Neuronal stem cell (in vitro differentiated cells): Measurements from ENCODE around the gene ALAS2.

ENCODE experiments used
- DNase-seq: peaks from one replicate; pipeline ENCODE4 v3.0.0-alpha.2; 2013; ENCODE audit warnings: low spot score
- H2AFZ ChIP-seq: one replicate; pipeline ENCODE4 v1.6.1; 2013; ENCODE audit warnings: mild to moderate bottlenecking, low read length, inconsistent platforms
- H2AK5ac ChIP-seq: 2 replicates; pipeline ENCODE4 v1.6.1; 2013; ENCODE audit warnings: low read depth, mild to moderate bottlenecking, inconsistent platforms, low read length, moderate library complexity, mixed read lengths
- H2BK120ac ChIP-seq: 2 replicates; pipeline ENCODE4 v1.6.1; 2013; ENCODE audit warnings: low read depth, mild to moderate bottlenecking, inconsistent platforms, low read length, moderate library complexity, mixed read lengths
- H2BK12ac ChIP-seq: one replicate; pipeline ENCODE4 v1.6.1; 2013; ENCODE audit warnings: low read length, inconsistent platforms
- H2BK15ac ChIP-seq: 2 replicates; pipeline ENCODE4 v1.6.1; 2013; ENCODE audit warnings: mild to moderate bottlenecking, low read length, inconsistent platforms, mixed read lengths
- H2BK5ac ChIP-seq: one replicate; pipeline ENCODE4 v1.6.1; 2013; ENCODE audit warnings: inconsistent platforms, mild to moderate bottlenecking, low read length, moderate library complexity
- H3K14ac ChIP-seq: one replicate; pipeline ENCODE4 v1.6.1; 2013; ENCODE audit warnings: low read length, inconsistent platforms
- H3K18ac ChIP-seq: 2 replicates; pipeline ENCODE4 v1.6.1; 2013; ENCODE audit warnings: low read length, inconsistent platforms
- H3K23ac ChIP-seq: 2 replicates; pipeline ENCODE4 v1.6.1; 2013; ENCODE audit warnings: low read depth, mild to moderate bottlenecking, mixed read lengths, low read length, inconsistent platforms; ENCODE audit not compliant: poor library complexity
- H3K27ac ChIP-seq: replicated peaks from 3 replicates; pipeline ENCODE4 v1.5.1; 2013; ENCODE audit warnings: low read length, inconsistent platforms
- H3K27me3 ChIP-seq, 3 experiments: 2 replicates each; pipeline ENCODE4 v1.6.1; 2013; ENCODE audit warnings: low read length in 3 of 3, mild to moderate bottlenecking in 2 of 3, inconsistent platforms in 1 of 3, low read depth in 1 of 3, mixed read lengths in 1 of 3, moderate library complexity in 1 of 3; ENCODE audit not compliant: control insufficient read depth in 3 of 3, insufficient read depth in 3 of 3
- H3K36me3 ChIP-seq, 2 donors: replicated peaks in 1 of 2; 2 replicates each; pipeline ENCODE4 v1.6.1; 2013; ENCODE audit warnings: low read length in 2 of 2; ENCODE audit not compliant: control insufficient read depth in 2 of 2, insufficient read depth in 2 of 2
- H3K4ac ChIP-seq: 2 replicates; pipeline ENCODE4 v1.6.1; 2013; ENCODE audit warnings: inconsistent platforms, mild to moderate bottlenecking, low read length, moderate library complexity
- H3K4me1 ChIP-seq, 2 donors: 1 replicate in 1 of 2; 2 replicates in 1 of 2; pipeline ENCODE4 v1.6.1; 2013; ENCODE audit warnings: low read length in 2 of 2, low read depth in 1 of 2; ENCODE audit not compliant: control insufficient read depth in 2 of 2, insufficient read depth in 1 of 2
- H3K4me2 ChIP-seq: one replicate; pipeline ENCODE4 v1.6.1; 2013; ENCODE audit warnings: mild to moderate bottlenecking, low read length, inconsistent platforms; ENCODE audit not compliant: insufficient read depth, poor library complexity, severe bottlenecking
- H3K4me3 ChIP-seq, 2 donors: 2 replicates each; pipeline ENCODE4 v1.5.1; 2013; ENCODE audit warnings: low read length in 2 of 2, mild to moderate bottlenecking in 2 of 2, inconsistent platforms in 1 of 2, moderate library complexity in 1 of 2
- H3K79me1 ChIP-seq: one replicate; pipeline ENCODE4 v1.6.1; 2013; ENCODE audit warnings: low read depth, mild to moderate bottlenecking, inconsistent platforms, low read length, moderate library complexity
- H3K9ac ChIP-seq: one replicate; pipeline ENCODE4 v1.6.1; 2013; ENCODE audit warnings: mild to moderate bottlenecking, low read depth, low read length, inconsistent platforms; ENCODE audit not compliant: poor library complexity
- H3K9me3 ChIP-seq, 2 donors: replicated peaks in 1 of 2; 2 replicates each; pipeline versions ENCODE3 to v1.6.1; 2013; ENCODE audit warnings: low read length in 2 of 2, mild to moderate bottlenecking in 2 of 2, inconsistent platforms in 1 of 2, low read depth in 1 of 2, mixed read lengths in 1 of 2, moderate library complexity in 1 of 2; ENCODE audit not compliant: control insufficient read depth in 2 of 2, insufficient read depth in 1 of 2
- H4K8ac ChIP-seq: one replicate; pipeline ENCODE4 v1.6.1; 2013; ENCODE audit warnings: low read depth, mild to moderate bottlenecking, inconsistent platforms, low read length, moderate library complexity
- H4K91ac ChIP-seq: one replicate; pipeline ENCODE4 v1.6.1; 2013; ENCODE audit warnings: low read length, low read depth, mild to moderate bottlenecking, inconsistent platforms; ENCODE audit not compliant: poor library complexity
- WGBS, 2 donors: extraction: QIAGEN DNeasy Blood & Tissue Kit; methylation state at CpG; one replicate each; pipeline ENCODE4 v1.1.7; 2013; ENCODE audit warnings: missing lambda C conversion rate in 2 of 2, mixed read lengths in 1 of 2; ENCODE audit not compliant: insufficient read length in 2 of 2, insufficient replicate concordance in 1 of 2; ENCODE audit errors: extremely low coverage in 2 of 2; 5-methylcytosine and 5-hydroxymethylcytosine counted together

The ALAS2 gene

DNA sequence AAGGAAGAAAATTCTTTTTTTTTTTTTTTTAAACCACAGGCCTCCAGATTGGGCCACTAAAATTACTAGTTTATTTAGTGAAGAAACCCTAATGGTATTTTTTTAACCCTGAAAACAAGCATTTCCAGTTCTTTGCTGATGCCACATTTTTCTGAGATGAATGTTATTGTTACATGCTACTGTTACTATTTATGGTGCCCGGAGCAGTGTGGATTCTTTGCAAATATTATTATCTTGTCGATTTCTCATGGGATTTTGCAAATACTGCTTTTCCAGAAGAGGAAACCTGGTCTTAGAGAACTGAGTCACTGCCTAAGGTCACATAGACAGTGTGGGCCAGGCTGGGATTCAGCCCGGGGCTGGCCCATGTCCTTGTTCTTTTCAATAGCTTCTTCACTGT lies 8.7 kb upstream of the ALAS2 start:
- H3K27ac ChIP-seq, result no peak overlapping the region
- no peak for DNase-seq
- no peak overlapping the region for H2AFZ ChIP-seq
- no peak overlapping the region for H2BK120ac ChIP-seq
- H3K9me3 ChIP-seq, result no peaks in the 10 kb centered on the region
- no peaks in the 10 kb centered on the region for H3K4me1 ChIP-seq
- H2BK5ac ChIP-seq, result no peak overlapping the region
- no peak overlapping the region for H3K4me3 ChIP-seq
- H3K14ac ChIP-seq, result no peak overlapping the region
- H3K18ac ChIP-seq, result no peak overlapping the region
- H2BK12ac ChIP-seq, result no peak overlapping the region
- no peak overlapping the region for H2AK5ac ChIP-seq
- H3K23ac ChIP-seq, result no peak overlapping the region
- no peak overlapping the region for H4K8ac ChIP-seq
- H2BK15ac ChIP-seq, result no peak overlapping the region
- H3K79me1 ChIP-seq, result no peaks in the 10 kb centered on the region
- H3K4me2 ChIP-seq, result no peak overlapping the region
- H3K27me3 ChIP-seq, result no peaks in the 10 kb centered on the region
- WGBS, 2 donors, result no CpG with 5 or more reads among the region's 3 CpGs
- no peak overlapping the region for H4K91ac ChIP-seq
- H3K4ac ChIP-seq, result no peak overlapping the region
- H3K36me3 ChIP-seq, result no peaks in the 10 kb centered on the region
- no peak overlapping the region for H3K9ac ChIP-seq

DNA sequence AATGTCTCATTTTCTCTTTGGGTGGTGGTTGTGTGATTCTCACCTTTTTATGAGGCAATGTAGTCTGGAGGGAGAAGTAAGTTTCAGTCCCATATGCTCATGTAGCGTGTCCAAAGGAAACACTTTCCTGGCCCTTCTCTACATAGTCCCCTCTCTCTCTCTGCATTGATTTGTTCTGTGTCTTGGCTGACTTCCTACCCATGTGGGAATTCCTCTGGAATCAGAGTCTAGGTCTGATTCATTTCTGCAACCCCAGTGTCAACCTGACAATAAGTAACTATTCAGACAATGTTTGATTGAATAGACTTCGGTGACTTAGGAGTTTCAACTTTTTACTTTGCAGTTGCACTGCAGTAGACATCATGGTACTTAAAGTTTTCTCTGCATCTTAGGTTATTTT lies 2.7 kb upstream of the ALAS2 start:
- Histone ChIP-seq H3K9ac (no peak overlapping the region), H3K27ac (no peak overlapping the region), H3K4me3 (no peak overlapping the region), H2BK120ac (no peak overlapping the region), H3K4ac (no peak overlapping the region), H3K79me1 (no peaks in the 10 kb centered on the region), H3K27me3 (no peaks in the 10 kb centered on the region), H3K4me1 (no peaks in the 10 kb centered on the region), H2AK5ac (no peak overlapping the region), H3K18ac (no peak overlapping the region), H4K91ac (no peak overlapping the region), H2BK15ac (no peak overlapping the region), H2BK5ac (no peak overlapping the region), H3K9me3 (no peaks in the 10 kb centered on the region), H3K14ac (no peak overlapping the region), H3K36me3 (no peaks in the 10 kb centered on the region), H2BK12ac (no peak overlapping the region), H2AFZ (no peak overlapping the region), H4K8ac (no peak overlapping the region), H3K23ac (no peak overlapping the region), H3K4me2 (no peak overlapping the region)
- no CpG with 5 or more reads among the region's 2 CpGs for WGBS, 2 donors
- DNase-seq, result no peak

DNA sequence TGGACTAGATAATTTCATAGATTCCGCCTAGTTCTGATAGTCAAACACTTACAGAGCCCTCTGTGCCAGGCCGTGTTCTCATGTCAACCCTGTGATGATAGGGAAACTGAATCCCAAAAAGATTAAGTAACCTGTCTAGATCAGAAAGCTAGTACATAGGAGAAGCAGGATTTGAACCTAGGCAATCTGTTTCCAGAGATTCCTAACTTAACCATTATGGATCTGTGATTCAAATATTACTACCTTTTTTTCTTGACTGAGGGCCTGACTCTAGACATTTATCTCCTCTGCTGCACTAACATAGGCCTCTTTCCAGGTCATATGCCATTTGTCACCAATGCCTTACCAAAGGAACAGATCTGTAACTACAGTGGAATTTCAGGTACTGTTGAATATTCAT lies 1.5 kb downstream of the ALAS2 start:
- no peak overlapping the region for H2AK5ac ChIP-seq
- no peak overlapping the region for H3K9ac ChIP-seq
- no peak for DNase-seq
- no peak overlapping the region for H2BK120ac ChIP-seq
- H2BK15ac ChIP-seq, result no peak overlapping the region
- no peak overlapping the region for H3K4ac ChIP-seq
- H3K27ac ChIP-seq, result no peak overlapping the region
- H3K36me3 ChIP-seq, result no peaks in the 10 kb centered on the region
- no peak overlapping the region for H3K23ac ChIP-seq
- no peaks in the 10 kb centered on the region for H3K27me3 ChIP-seq
- H2AFZ ChIP-seq, result no peak overlapping the region
- no peak overlapping the region for H2BK5ac ChIP-seq
- no peak overlapping the region for H3K14ac ChIP-seq
- no peak overlapping the region for H2BK12ac ChIP-seq
- H3K4me2 ChIP-seq, result no peak overlapping the region
- no peak overlapping the region for H3K4me3 ChIP-seq
- H3K4me1 ChIP-seq, result no peaks in the 10 kb centered on the region
- H3K9me3 ChIP-seq, result no peaks in the 10 kb centered on the region
- no peaks in the 10 kb centered on the region for H3K79me1 ChIP-seq
- H4K91ac ChIP-seq, result no peak overlapping the region
- no peak overlapping the region for H3K18ac ChIP-seq
- no peak overlapping the region for H4K8ac ChIP-seq
- WGBS, 2 donors, result no CpG with 5 or more reads among the region's 2 CpGs

DNA sequence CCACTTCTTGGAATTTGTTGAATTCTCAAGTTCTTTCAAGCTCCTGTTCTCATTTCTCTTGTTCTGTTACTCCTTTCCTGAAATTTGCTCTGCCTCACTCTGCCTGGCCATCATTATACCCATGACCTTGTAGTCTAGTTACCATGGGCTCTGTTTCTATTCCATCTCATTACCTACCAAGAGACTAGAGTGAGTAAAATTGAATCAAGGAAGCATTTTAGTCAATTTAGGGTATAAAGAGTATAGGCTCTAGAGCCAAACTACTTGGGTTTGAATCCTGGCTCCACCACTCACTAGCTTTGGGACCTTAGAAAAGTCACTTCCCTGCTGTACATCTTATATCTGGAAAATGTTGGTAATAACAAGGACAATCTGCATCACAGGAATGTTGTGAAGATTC lies 2.2 kb downstream of the ALAS2 start:
- no peak overlapping the region for H2BK5ac ChIP-seq
- H3K9ac ChIP-seq, result no peak overlapping the region
- no peak overlapping the region for H4K8ac ChIP-seq
- H3K4me1 ChIP-seq, result no peaks in the 10 kb centered on the region
- no peaks in the 10 kb centered on the region for H3K79me1 ChIP-seq
- no peak overlapping the region for H2BK15ac ChIP-seq
- H4K91ac ChIP-seq, result no peak overlapping the region
- no peak for DNase-seq
- H3K14ac ChIP-seq, result no peak overlapping the region
- no peaks in the 10 kb centered on the region for H3K27me3 ChIP-seq
- H3K4me3 ChIP-seq, result no peak overlapping the region
- H2AFZ ChIP-seq, result no peak overlapping the region
- no peak overlapping the region for H2AK5ac ChIP-seq
- H3K4ac ChIP-seq, result no peak overlapping the region
- no peak overlapping the region for H3K18ac ChIP-seq
- H3K4me2 ChIP-seq, result no peak overlapping the region
- H3K23ac ChIP-seq, result no peak overlapping the region
- no peak overlapping the region for H2BK12ac ChIP-seq
- H2BK120ac ChIP-seq, result no peak overlapping the region
- no peak overlapping the region for H3K27ac ChIP-seq
- H3K36me3 ChIP-seq, result no peaks in the 10 kb centered on the region
- H3K9me3 ChIP-seq, result no peaks in the 10 kb centered on the region
